HG03469 (cell line): Measurements from ENCODE around the gene OSBPL7.

Experiments used
- ATAC-seq: cut with Tn5 transposase; IDR thresholded peaks from one replicate; pipeline ENCODE4 v1.9.1; 2021; ENCODE audit warnings: mild to moderate bottlenecking, moderate library complexity, moderate number of reproducible peaks; ENCODE audit not compliant: unreplicated experiment

OSBPL7 gene

GRCh38 chr17:47830396-47831002 is 8.9 kb upstream of the OSBPL7 start:
- no peak for ATAC-seq

- ATAC-seq, result no peak
Measured at GRCh38 chr17:47829870-47830269, 8.3 kb upstream of the OSBPL7 start.

GRCh38 chr17:47823519-47823918 is 1.9 kb upstream of the OSBPL7 start:
- no peak for ATAC-seq

- ATAC-seq, result no peak
Measured at GRCh38 chr17:47822785-47823184, 1.2 kb upstream of the OSBPL7 start.

GRCh38 chr17:47821031-47821423 is 567 bp downstream of the OSBPL7 start:
- no peak for ATAC-seq

- no peak for ATAC-seq
Measured at GRCh38 chr17:47820033-47820789, 1.4 kb downstream of the OSBPL7 start.

- no peak for ATAC-seq
Measured at GRCh38 chr17:47819475-47819874, 2.1 kb downstream of the OSBPL7 start.

- no peak for ATAC-seq
Measured at GRCh38 chr17:47818002-47818695, 3.4 kb downstream of the OSBPL7 start.

- no peak for ATAC-seq
Measured at GRCh38 chr17:47816947-47817346, 4.6 kb downstream of the OSBPL7 start.

- no peak for ATAC-seq
Measured at GRCh38 chr17:47816111-47816735, 5.4 kb downstream of the OSBPL7 start.

- ATAC-seq, result no peak
Measured at GRCh38 chr17:47815106-47815918, 6.3 kb downstream of the OSBPL7 start.

- ATAC-seq, result no peak
Measured at GRCh38 chr17:47813512-47814031, 8.0 kb downstream of the OSBPL7 start.

GRCh38 chr17:47813077-47813476 is 8.5 kb downstream of the OSBPL7 start:
- ATAC-seq, result no peak

- ATAC-seq, result no peak
Measured at GRCh38 chr17:47812146-47812920, 9.3 kb downstream of the OSBPL7 start.

GRCh38 chr17:47811709-47812108 is 9.9 kb downstream of the OSBPL7 start:
- ATAC-seq, result no peak

GRCh38 chr17:47810901-47811635 is 10.5 kb downstream of the OSBPL7 start:
- ATAC-seq, result no peak

- ATAC-seq, result no peak
Measured at GRCh38 chr17:47810200-47810821, 11.3 kb downstream of the OSBPL7 start.

- no peak for ATAC-seq
Measured at GRCh38 chr17:47808830-47809480, 12.6 kb downstream of the OSBPL7 start.
